GM23338 (cell line): ENCODE data around the gene OPTC. TPM values are rescaled to one million over a fixed set of nuclear protein-coding genes. Genes with fewer than 3 reads are reported as not detected.

Experiments used
- ATAC-seq: fragments of 200-7000 bp; cut with Tn5 transposase; 3 replicates; pipeline ENCODE4 v1.9.1; 2020
- DNase-seq: peaks from one replicate; pipeline ENCODE4 v3.0.0-alpha.2; 2015; ENCODE audit warnings: low spot score
- H2AFZ ChIP-seq: fragments of 200-600 bp; sonication (generic); 2 replicates; pipeline ENCODE4 v1.8.0; 2016; ENCODE audit warnings: antibody characterized with exemption, mild to moderate bottlenecking, moderate library complexity
- H3F3A ChIP-seq: fragments of 200-600 bp; sonication (generic); replicated peaks from 2 replicates; pipeline ENCODE4 v1.8.0; 2017; ENCODE audit warnings: antibody characterized with exemption, mixed run types, low read depth
- H3K27ac ChIP-seq: fragments of 200-600 bp; sonication (generic); 2 replicates; pipeline ENCODE4 v1.6.1; 2016; ENCODE audit warnings: low read depth
- H3K27me3 ChIP-seq: fragments of 200-600 bp; sonication (generic); 2 replicates; pipeline ENCODE4 v1.8.0; 2016; ENCODE audit warnings: mild to moderate bottlenecking, mixed run types, moderate library complexity; ENCODE audit not compliant: insufficient read depth
- H3K36me3 ChIP-seq: fragments of 200-600 bp; sonication (generic); 2 replicates; pipeline ENCODE4 v1.8.0; 2016; ENCODE audit warnings: mild to moderate bottlenecking; ENCODE audit not compliant: insufficient read depth
- H3K4me1 ChIP-seq: fragments of 200-600 bp; sonication (generic); 2 replicates; pipeline ENCODE4 v1.8.0; 2016; ENCODE audit warnings: mild to moderate bottlenecking, moderate library complexity; ENCODE audit not compliant: insufficient read depth
- H3K4me2 ChIP-seq: fragments of 200-600 bp; sonication (generic); 2 replicates; pipeline ENCODE4 v1.7.1; 2017; ENCODE audit warnings: mixed run types
- H3K4me3 ChIP-seq: fragments of 200-600 bp; sonication (generic); 2 replicates; pipeline ENCODE4 v1.6.1; 2016; ENCODE audit warnings: mixed run types
- H3K79me2 ChIP-seq: fragments of 200-600 bp; sonication (generic); replicated peaks from 2 replicates; pipeline ENCODE4 v1.8.0; 2017; ENCODE audit warnings: mild to moderate bottlenecking; ENCODE audit not compliant: insufficient read depth
- H3K9me2 ChIP-seq: fragments of 200-600 bp; sonication (generic); 2 replicates; pipeline ENCODE4 v1.8.0; 2017; ENCODE audit not compliant: insufficient read depth
- H4K20me1 ChIP-seq: fragments of 200-600 bp; sonication (generic); replicated peaks from 2 replicates; pipeline ENCODE4 v1.8.0; 2017; ENCODE audit warnings: mild to moderate bottlenecking; ENCODE audit not compliant: insufficient read depth
- H3K27ac Mint-ChIP-seq: 2 replicates; pipeline ENCODE4 v1.8.0; 2020; ENCODE audit warnings: inconsistent platforms, mild to moderate bottlenecking, moderate library complexity, mixed read lengths
- H3K27me3 Mint-ChIP-seq: 3 replicates; pipeline ENCODE4 v1.8.0; 2022; ENCODE audit warnings: low read depth, mild to moderate bottlenecking, moderate library complexity, mixed read lengths, inconsistent platforms; ENCODE audit not compliant: insufficient read depth, poor library complexity
- H3K36me3 Mint-ChIP-seq: 3 replicates; pipeline ENCODE4 v1.8.0; 2021; ENCODE audit warnings: low read depth, mild to moderate bottlenecking, inconsistent platforms, moderate library complexity, mixed read lengths
- H3K4me1 Mint-ChIP-seq: 3 replicates; pipeline ENCODE4 v1.8.0; 2020; ENCODE audit warnings: mild to moderate bottlenecking, inconsistent platforms, mixed read lengths
- H3K4me3 Mint-ChIP-seq: 3 replicates; pipeline ENCODE4 v1.8.0; 2021; ENCODE audit warnings: moderate library complexity, mild to moderate bottlenecking, inconsistent platforms, mixed read lengths
- H3K9me3 Mint-ChIP-seq: 3 replicates; pipeline ENCODE4 v1.8.0; 2020; ENCODE audit warnings: moderate library complexity, mild to moderate bottlenecking, inconsistent platforms, mixed read lengths
- CREB1 ChIP-seq: fragments of 250-450 bp; sonication (Bioruptor Pico); IDR thresholded peaks from 2 replicates; pipeline ENCODE4 v1.5.0; 2020; ENCODE audit warnings: low read depth, mild to moderate bottlenecking, moderate library complexity
- CTCF ChIP-seq, 2 experiments: fragments of 200-600 bp in 1 of 2; sonication (generic) in 1 of 2; conservative IDR thresholded peaks; 2 replicates each; pipeline versions ENCODE4 v1.5.1 to v1.6.1; 2016 to 2017; ENCODE audit warnings: antibody characterized with exemption in 2 of 2, low read depth in 2 of 2, mild to moderate bottlenecking in 2 of 2, moderate library complexity in 1 of 2
- ETS1 ChIP-seq: IDR thresholded peaks from 2 replicates; pipeline ENCODE4 v1.6.1; 2016; ENCODE audit warnings: antibody characterized with exemption
- EZH2 ChIP-seq: fragments of 200-600 bp; sonication (generic); IDR thresholded peaks from one replicate; pipeline ENCODE4 v1.8.0; 2017; ENCODE audit warnings: antibody characterized with exemption, mild to moderate bottlenecking, low read depth; ENCODE audit not compliant: unreplicated experiment
- EZH2phosphoT487 ChIP-seq: fragments of 200-600 bp; sonication (generic); IDR thresholded peaks from one replicate; pipeline ENCODE4 v1.8.1; 2018; ENCODE audit warnings: antibody characterized with exemption; ENCODE audit not compliant: unreplicated experiment
- JUNB ChIP-seq: IDR thresholded peaks from one replicate; pipeline ENCODE4 v1.6.1; 2016; ENCODE audit warnings: antibody characterized with exemption; ENCODE audit not compliant: unreplicated experiment
- NANOG ChIP-seq: IDR thresholded peaks from 2 replicates; pipeline ENCODE4 v1.6.1; 2016; ENCODE audit warnings: antibody characterized with exemption, borderline replicate concordance
- POLR2AphosphoS5 ChIP-seq: IDR thresholded peaks from 2 replicates; pipeline ENCODE4 v1.6.1; 2016; ENCODE audit warnings: antibody characterized with exemption, low read depth
- REST ChIP-seq: IDR thresholded peaks from one replicate; pipeline ENCODE4 v1.6.1; 2018; ENCODE audit warnings: antibody characterized with exemption; ENCODE audit not compliant: unreplicated experiment
- STAT1 ChIP-seq: IDR thresholded peaks from one replicate; pipeline ENCODE4 v1.6.1; 2016; ENCODE audit warnings: antibody characterized with exemption; ENCODE audit not compliant: unreplicated experiment
- ZNF114 ChIP-seq: fragments of 250-450 bp; sonication (Bioruptor Pico); IDR thresholded peaks from 2 replicates; pipeline ENCODE4 v1.5.0; 2020; ENCODE audit warnings: mild to moderate bottlenecking, moderate library complexity
- ZNF331 ChIP-seq: fragments of 250-450 bp; sonication (Bioruptor Pico); IDR thresholded peaks from 2 replicates; pipeline ENCODE4 v1.5.0; 2020; ENCODE audit warnings: low read depth, mild to moderate bottlenecking, moderate library complexity
- ZNF462 ChIP-seq: fragments of 250-450 bp; sonication (Bioruptor Pico); IDR thresholded peaks from 2 replicates; pipeline ENCODE4 v1.5.0; 2020; ENCODE audit warnings: mild to moderate bottlenecking, moderate library complexity
- polyA plus RNA-seq: library from polyadenylated mRNA; unstranded; fragments of >200 nt; fragmentation: Nextera tagmentation; extraction: Ambion mirVana; gene quantifications from 2 replicates; pipeline ENCODE4 v1.2.1, GENCODE V29; 2016
- total RNA-seq: library from RNA; depleted of rRNA; stranded (reverse); fragments of >200 nt; shearing (Covaris generic); gene quantifications from 2 replicates; pipeline ENCODE4 v1.2.3, GENCODE V29; 2014

Gene OPTC
- total and polyA plus RNA-seq, 2 experiments from 2014 or later: 0.50 to 1.0 TPM

GRCh38 chr1:203499643-203500278, 5.8 kb downstream of the OPTC start:
- Mint-ChIP-seq H3K4me3 (no peak overlapping the region), H3K27ac (no peak overlapping the region), H3K9me3 (no peaks in the 10 kb centered on the region), H3K36me3 (no peaks in the 10 kb centered on the region), H3K4me1 (peaks cover 6% of the 10 kb centered on the region; the same call in 2 of the 3 replicates), H3K27me3 (peaks cover 6% of the 10 kb centered on the region)
- Histone ChIP-seq H3K27me3 (no peaks in the 10 kb centered on the region), H3K4me2 (no peak overlapping the region), H3F3A (no peaks in the 10 kb centered on the region), H3K36me3 (no peaks in the 10 kb centered on the region), H3K27ac (no peak overlapping the region), H3K4me1 (no peaks in the 10 kb centered on the region), H3K79me2 (no peaks in the 10 kb centered on the region), H3K9me2 (no peaks in the 10 kb centered on the region), H2AFZ (no peak overlapping the region), H4K20me1 (no peaks in the 10 kb centered on the region), H3K4me3 (no peak overlapping the region)
- DNase-seq (no peak), ATAC-seq (no peak)
- no peak for TF ChIP-seq ETS1
- no peak for TF ChIP-seq CREB1 (CRISPR knock-in tag)
- no peak for TF ChIP-seq STAT1
- TF ChIP-seq EZH2phosphoT487: no peak
- TF ChIP-seq REST: no peak
- no peak for TF ChIP-seq EZH2
- TF ChIP-seq ZNF114: no peak
- TF ChIP-seq ZNF462 (CRISPR knock-in tag): no peak
- TF ChIP-seq JUNB: no peak
- no peak for TF ChIP-seq NANOG
- TF ChIP-seq CTCF (conservative IDR thresholded peaks at IDR 0.05; ENCODE audit: low read depth in 2 of 2): no peak
- TF ChIP-seq POLR2AphosphoS5: no peak
- no peak for TF ChIP-seq ZNF331
